Adipocyte (in vitro differentiated cells): ENCODE measurements around the gene PTPN6.

Source experiments
- DNase-seq: peaks from one replicate; pipeline ENCODE4 v3.0.0-alpha.2; 2015; ENCODE audit warnings: low read depth
- H3K27me3 ChIP-seq: replicated peaks from 2 replicates; pipeline ENCODE4 v1.7.0; 2013; ENCODE audit warnings: mild to moderate bottlenecking, low read length, moderate library complexity; ENCODE audit not compliant: control insufficient read depth, insufficient read depth
- H3K36me3 ChIP-seq: 2 replicates; pipeline ENCODE4 v1.7.0; 2013; ENCODE audit warnings: low read length, mild to moderate bottlenecking, moderate library complexity; ENCODE audit not compliant: control insufficient read depth, insufficient read depth, severe bottlenecking
- H3K4me1 ChIP-seq: 2 replicates; pipeline ENCODE4 v1.7.0; 2013; ENCODE audit warnings: mild to moderate bottlenecking, low read length, moderate library complexity; ENCODE audit not compliant: control insufficient read depth, insufficient read depth
- H3K4me3 ChIP-seq: 2 replicates; pipeline ENCODE4 v1.7.0; 2013; ENCODE audit warnings: mild to moderate bottlenecking, low read length, moderate library complexity
- H3K9ac ChIP-seq: 2 replicates; pipeline ENCODE4 v1.7.0; 2013; ENCODE audit warnings: mild to moderate bottlenecking, low read length, moderate library complexity
- H3K9me3 ChIP-seq: 2 replicates; pipeline ENCODE4 v1.7.0; 2013; ENCODE audit warnings: mild to moderate bottlenecking, low read length, moderate library complexity; ENCODE audit not compliant: control insufficient read depth

The PTPN6 gene

DNA sequence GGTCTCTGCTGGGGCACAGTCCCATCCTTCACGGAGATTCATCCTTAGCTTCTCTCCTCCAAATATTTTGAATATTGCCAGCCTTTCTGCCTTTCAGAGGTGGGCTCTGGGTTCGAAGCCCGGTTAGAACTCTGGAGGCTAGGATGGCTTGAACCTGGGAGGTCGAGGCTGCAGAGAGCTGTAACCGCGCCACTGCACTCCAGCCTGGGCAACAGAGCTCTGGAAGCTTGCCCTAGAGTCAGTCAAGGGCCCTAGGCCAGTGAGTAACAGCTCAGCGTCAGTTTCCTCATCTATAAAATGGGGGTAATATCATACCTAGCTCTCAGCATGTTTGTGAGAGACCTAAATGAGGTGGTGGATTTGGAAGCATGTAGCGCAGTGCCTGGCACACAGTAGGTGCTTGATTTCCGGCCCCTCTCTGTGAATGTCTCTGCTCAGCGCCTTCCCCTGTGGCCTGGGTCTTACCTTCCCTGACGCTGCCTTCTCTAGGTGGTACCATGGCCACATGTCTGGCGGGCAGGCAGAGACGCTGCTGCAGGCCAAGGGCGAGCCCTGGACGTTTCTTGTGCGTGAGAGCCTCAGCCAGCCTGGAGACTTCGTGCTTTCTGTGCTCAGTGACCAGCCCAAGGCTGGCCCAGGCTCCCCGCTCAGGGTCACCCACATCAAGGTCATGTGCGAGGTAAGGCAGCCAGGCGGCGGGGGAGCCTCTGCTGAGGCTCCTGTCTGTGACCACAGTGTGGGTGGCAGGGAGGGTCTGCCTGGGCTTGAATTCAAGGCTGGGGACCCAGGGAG lies 3.4 kb downstream of the PTPN6 start:
- Histone ChIP-seq H3K9ac (no peak overlapping the region), H3K4me1 (no peaks in the 10 kb centered on the region), H3K4me3 (no peak overlapping the region), H3K36me3 (no peaks in the 10 kb centered on the region), H3K9me3 (no peaks in the 10 kb centered on the region), H3K27me3 (peaks cover 10% of the 10 kb centered on the region)
- DNase-seq, result no peak

GRCh38 chr12:6955108-6956020 lies 4.2 kb downstream of the PTPN6 start:
- Histone ChIP-seq H3K9me3 (no peaks in the 10 kb centered on the region), H3K4me1 (no peaks in the 10 kb centered on the region), H3K27me3 (peaks cover 10% of the 10 kb centered on the region), H3K36me3 (no peaks in the 10 kb centered on the region), H3K4me3 (no peak overlapping the region), H3K9ac (no peak overlapping the region)
- DNase-seq, result no peak

DNA sequence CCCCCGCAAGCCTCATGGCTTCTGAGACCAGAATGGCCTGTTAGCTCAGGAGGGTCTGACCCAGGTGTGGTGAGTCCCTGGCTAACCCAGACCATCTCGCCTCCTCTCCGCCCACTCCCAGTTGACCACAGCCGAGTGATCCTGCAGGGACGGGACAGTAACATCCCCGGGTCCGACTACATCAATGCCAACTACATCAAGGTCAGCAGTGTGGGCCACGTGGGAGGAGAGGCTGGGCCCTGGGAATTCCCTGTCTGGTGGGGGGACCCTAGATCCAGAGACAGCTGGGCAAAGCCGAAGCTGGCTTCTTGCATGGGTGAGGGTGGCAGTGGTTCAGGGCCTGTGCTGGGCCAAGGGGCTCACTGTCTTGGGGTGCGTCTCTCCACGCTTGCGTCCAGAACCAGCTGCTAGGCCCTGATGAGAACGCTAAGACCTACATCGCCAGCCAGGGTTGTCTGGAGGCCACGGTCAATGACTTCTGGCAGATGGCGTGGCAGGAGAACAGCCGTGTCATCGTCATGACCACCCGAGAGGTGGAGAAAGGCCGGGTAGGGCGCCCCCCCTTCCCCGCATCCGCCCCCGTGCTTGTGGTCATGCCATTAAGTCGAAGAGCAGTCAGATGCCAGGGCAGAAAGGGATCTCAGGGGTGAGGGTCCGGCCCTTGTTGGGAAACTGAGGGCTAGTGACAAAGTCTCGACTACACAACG lies 5.0 kb downstream of the PTPN6 start:
- Histone ChIP-seq H3K27me3 (peaks cover 10% of the 10 kb centered on the region), H3K4me3 (no peak overlapping the region), H3K4me1 (peaks cover 3% of the 10 kb centered on the region), H3K9ac (no peak overlapping the region), H3K36me3 (no peaks in the 10 kb centered on the region), H3K9me3 (no peaks in the 10 kb centered on the region)
- no peak for DNase-seq

DNA sequence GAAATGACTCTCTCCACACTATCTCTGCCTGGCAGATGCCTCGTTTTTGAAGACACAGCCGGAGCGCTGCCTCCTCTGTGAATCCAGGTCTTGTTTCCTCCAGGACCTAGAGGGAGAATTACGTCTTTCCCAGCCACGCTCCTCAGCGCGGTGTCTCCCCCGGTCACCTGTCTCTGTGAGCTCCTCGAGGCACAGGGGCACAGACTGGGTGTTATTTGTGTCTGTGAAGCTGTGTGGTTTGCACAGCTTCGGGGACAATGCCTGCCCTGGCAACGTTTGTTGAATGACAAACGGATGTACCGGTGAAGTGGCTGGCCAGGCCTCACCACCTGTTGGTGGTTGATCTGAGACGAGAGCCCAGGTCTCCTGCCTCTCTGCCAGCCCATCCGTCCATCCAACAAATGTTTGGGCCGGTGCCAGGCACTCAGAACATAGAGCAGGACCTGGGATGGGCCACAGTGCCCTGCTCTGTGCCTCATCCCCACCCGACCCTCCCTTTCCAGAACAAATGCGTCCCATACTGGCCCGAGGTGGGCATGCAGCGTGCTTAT lies 6.1 kb downstream of the PTPN6 start:
- DNase-seq, result no peak
- no peak overlapping the region for H3K4me3 ChIP-seq
- H3K27me3 ChIP-seq, result peaks cover 10% of the 10 kb centered on the region
- H3K9ac ChIP-seq, result no peak overlapping the region
- H3K36me3 ChIP-seq, result no peaks in the 10 kb centered on the region
- H3K9me3 ChIP-seq, result no peaks in the 10 kb centered on the region
- peaks cover 14% of the 10 kb centered on the region for H3K4me1 ChIP-seq

DNA sequence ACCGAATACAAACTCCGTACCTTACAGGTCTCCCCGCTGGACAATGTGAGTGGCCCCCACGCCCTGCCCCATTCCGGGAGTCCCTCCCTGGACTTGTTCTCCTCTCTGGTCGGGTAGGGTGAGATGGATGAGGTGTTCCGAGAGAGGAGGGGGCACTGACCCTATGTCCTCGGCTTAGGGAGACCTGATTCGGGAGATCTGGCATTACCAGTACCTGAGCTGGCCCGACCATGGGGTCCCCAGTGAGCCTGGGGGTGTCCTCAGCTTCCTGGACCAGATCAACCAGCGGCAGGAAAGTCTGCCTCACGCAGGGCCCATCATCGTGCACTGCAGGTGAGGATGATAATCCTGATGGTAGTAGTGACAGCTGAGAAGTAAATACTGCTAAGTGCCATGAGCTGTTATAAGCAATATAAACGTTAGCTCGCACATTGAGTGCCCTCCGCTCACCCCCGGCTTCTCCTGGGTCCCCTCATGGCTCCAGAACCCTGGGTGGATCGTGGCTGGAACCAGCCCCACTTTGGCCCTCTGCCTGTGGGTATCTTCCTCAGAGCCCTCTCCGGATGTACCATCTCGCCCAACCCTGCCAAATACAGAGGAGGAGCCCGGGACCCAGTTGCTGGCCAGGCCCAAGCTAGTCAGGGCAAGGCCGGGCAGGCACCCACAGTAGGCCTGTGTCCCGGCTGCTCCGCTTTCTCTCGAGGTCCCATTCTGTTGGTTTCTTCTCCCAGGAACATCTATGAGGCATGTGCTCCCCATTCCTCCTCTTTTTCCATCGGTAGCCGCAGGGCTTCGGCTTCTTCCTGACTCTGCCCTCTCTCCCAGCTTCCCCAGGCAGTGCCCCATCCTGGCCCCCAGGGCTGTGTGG lies 6.8 kb downstream of the PTPN6 start:
- Histone ChIP-seq H3K9me3 (no peaks in the 10 kb centered on the region), H3K4me1 (peaks cover 16% of the 10 kb centered on the region), H3K27me3 (peaks cover 6% of the 10 kb centered on the region), H3K4me3 (no peak overlapping the region), H3K36me3 (no peaks in the 10 kb centered on the region), H3K9ac (no peak overlapping the region)
- no peak for DNase-seq

GRCh38 chr12:6958609-6959057 lies 7.5 kb downstream of the PTPN6 start:
- H3K27me3 ChIP-seq, result peaks cover 6% of the 10 kb centered on the region
- H3K36me3 ChIP-seq, result no peaks in the 10 kb centered on the region
- no peak for DNase-seq
- H3K9ac ChIP-seq, result no peak overlapping the region
- no peaks in the 10 kb centered on the region for H3K9me3 ChIP-seq
- peaks cover 16% of the 10 kb centered on the region for H3K4me1 ChIP-seq
- H3K4me3 ChIP-seq, result no peak overlapping the region

GRCh38 chr12:6959058-6959804 lies 8.1 kb downstream of the PTPN6 start:
- H3K9me3 ChIP-seq, result no peaks in the 10 kb centered on the region
- no peak overlapping the region for H3K4me3 ChIP-seq
- no peak for DNase-seq
- H3K27me3 ChIP-seq, result peaks cover 3% of the 10 kb centered on the region
- H3K9ac ChIP-seq, result no peak overlapping the region
- H3K36me3 ChIP-seq, result no peaks in the 10 kb centered on the region
- peaks cover 16% of the 10 kb centered on the region for H3K4me1 ChIP-seq

- Histone ChIP-seq H3K27me3 (no peaks in the 10 kb centered on the region), H3K36me3 (peaks cover 6% of the 10 kb centered on the region), H3K4me3 (no peak overlapping the region), H3K4me1 (peaks cover 16% of the 10 kb centered on the region), H3K9ac (no peak overlapping the region), H3K9me3 (no peaks in the 10 kb centered on the region)
- DNase-seq, result no peak
Measured at GRCh38 chr12:6959805-6960592, 8.8 kb downstream of the PTPN6 start.

DNA sequence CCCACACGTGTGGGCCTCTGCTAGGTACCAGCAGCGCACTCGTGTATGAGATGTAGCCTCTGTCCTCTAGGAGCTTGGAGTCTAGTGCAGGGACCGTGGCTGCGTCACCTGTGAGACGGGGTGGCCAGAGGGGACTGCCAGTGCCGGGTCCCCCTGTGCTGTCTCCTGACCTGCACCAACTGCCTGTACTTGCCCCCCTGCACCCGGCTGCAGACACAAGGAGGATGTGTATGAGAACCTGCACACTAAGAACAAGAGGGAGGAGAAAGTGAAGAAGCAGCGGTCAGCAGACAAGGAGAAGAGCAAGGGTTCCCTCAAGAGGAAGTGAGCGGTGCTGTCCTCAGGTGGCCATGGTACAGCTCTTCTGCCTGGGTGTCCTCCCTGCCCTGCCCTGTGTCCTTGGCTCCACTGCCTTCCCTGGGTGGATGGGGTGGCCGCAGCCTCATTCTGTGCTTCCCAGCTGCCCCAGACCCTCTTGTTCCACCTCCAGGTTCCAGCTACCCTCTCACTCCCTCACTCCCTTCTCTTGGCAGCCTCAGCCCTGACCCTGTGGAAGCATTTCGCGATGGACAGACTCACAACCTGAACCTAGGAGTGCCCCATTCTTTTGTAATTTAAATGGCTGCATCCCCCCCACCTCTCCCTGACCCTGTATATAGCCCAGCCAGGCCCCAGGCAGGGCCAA lies 9.6 kb downstream of the PTPN6 start:
- Histone ChIP-seq H3K9me3 (no peaks in the 10 kb centered on the region), H3K4me1 (peaks cover 22% of the 10 kb centered on the region), H3K27me3 (no peaks in the 10 kb centered on the region), H3K9ac (peak overlapping the region; percentile 79), H3K4me3 (peak overlapping the region; percentile 59), H3K36me3 (peaks cover 12% of the 10 kb centered on the region)
- DNase-seq, result no peak
